Measurements from ENCODE around the gene S100A7A.
A peak's percentile ranks its signal among the peaks of the same experiment; 100 is the strongest.
"Not testable (repeated sequence)": the region's sequence is repeated elsewhere in the genome, so short reads cannot be mapped to it uniquely, and the experiment has no call there.

Gene S100A7A

GRCh38 chr1:153417136-153417888 is 992 bp downstream of the S100A7A start:
- TF ChIP-seq, protein P1, sequence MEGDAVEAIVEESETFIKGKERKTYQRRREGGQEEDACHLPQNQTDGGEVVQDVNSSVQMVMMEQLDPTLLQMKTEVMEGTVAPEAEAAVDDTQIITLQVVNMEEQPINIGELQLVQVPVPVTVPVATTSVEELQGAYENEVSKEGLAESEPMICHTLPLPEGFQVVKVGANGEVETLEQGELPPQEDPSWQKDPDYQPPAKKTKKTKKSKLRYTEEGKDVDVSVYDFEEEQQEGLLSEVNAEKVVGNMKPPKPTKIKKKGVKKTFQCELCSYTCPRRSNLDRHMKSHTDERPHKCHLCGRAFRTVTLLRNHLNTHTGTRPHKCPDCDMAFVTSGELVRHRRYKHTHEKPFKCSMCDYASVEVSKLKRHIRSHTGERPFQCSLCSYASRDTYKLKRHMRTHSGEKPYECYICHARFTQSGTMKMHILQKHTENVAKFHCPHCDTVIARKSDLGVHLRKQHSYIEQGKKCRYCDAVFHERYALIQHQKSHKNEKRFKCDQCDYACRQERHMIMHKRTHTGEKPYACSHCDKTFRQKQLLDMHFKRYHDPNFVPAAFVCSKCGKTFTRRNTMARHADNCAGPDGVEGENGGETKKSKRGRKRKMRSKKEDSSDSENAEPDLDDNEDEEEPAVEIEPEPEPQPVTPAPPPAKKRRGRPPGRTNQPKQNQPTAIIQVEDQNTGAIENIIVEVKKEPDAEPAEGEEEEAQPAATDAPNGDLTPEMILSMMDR (conservative IDR thresholded peaks at IDR 0.05; ENCODE audit: low read depth, low read length): no peak
- H3K4me3 ChIP-seq (ENCODE audit: low read length): no peak overlapping the region
- DNase-seq (ENCODE audit: low read depth): no peak

DNA sequence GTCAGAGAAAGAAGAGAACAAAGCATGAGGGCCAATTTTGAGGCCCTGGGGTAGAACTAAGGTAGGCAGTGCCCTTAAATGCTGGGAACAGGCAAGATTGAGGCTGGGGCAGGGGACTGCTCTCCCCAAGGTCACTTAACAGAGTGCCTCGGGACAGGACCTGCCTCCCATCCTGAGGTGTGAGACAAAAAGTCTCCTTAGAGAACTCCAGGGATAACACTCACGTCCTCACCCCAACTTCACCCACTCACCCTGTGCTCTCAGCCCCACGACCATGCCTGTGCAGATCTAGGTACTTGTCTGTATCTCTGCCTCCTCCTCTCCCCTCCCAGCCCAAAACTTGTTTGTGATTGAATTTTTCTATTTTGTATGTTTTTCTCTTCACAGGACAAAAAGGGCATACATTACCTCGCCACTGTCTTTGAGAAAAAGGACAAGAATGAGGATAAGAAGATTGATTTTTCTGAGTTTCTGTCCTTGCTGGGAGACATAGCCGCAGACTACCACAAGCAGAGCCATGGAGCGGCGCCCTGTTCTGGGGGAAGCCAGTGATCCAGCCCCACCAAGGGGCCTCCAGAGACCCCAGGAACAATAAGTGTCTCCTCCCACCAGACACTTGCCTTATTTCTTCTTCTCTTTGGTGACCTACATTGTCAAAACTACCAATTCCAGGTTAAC is 2.6 kb downstream of the S100A7A start:
- not testable (repeated sequence) for H3K4me3 ChIP-seq (ENCODE audit: low read length); DNase-seq (ENCODE audit: low read depth)

DNA sequence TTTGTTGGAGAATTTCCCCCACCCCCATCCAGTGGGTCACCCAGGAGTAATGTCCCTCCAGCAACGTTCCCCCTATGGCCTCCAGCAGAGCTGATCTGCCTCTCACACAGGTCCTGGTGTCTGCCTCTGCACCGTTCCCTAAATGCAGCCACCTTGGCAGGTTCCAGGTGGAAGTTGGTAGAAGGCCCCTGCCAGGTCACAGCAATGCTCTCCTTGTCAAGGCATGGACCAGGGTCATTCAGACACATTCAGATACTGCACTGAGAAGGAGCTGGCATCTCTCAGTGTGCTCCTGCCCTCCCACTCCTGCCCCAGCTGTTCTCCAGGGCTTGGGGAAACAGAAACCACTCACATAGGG is 3.1 kb downstream of the S100A7A start:
- not testable (repeated sequence) for DNase-seq (ENCODE audit: low read depth); H3K4me3 ChIP-seq (ENCODE audit: low read length)

DNA sequence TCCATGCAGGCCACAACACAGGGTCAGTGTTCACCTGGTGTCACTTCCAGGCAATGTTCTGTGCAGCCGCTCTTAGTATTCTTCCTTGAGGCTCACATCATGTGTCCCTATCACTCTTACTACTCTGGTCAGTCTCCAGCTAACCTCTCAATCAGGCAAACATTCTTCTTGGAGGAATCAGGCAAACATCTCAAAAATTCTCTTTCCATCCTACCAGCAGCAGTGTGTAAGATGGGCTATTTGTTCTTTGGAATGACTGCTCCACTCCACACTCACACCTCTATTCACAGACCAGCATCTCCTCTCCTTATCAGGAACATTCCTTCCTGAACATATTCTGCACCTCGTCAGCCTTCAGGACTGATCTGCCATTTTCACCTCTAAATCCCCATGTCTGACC is 4.0 kb downstream of the S100A7A start:
- no peak overlapping the region for H3K4me3 ChIP-seq (ENCODE audit: low read length)
- TF ChIP-seq, protein P1 (conservative IDR thresholded peaks at IDR 0.05; ENCODE audit: low read depth, low read length): no peak
- DNase-seq (ENCODE audit: low read depth): no peak

- TF ChIP-seq, protein P1 (conservative IDR thresholded peaks at IDR 0.05; ENCODE audit: low read depth, low read length): no peak
Observed at GRCh38 chr1:153422450-153423068, 6.2 kb downstream of the S100A7A start.

GRCh38 chr1:153426809-153427208 is 10.5 kb downstream of the S100A7A start:
- DNase-seq (ENCODE audit: low read depth): no peak
- H3K4me3 ChIP-seq (ENCODE audit: low read length): no peak overlapping the region
- TF ChIP-seq, protein P1 (conservative IDR thresholded peaks at IDR 0.05; ENCODE audit: low read depth, low read length): no peak

More at GRCh38 chr1:153422450-153423068, 6.2 kb downstream of the S100A7A start:
- DNase-seq (ENCODE audit: low read depth): peak; percentile 17
- H3K4me3 ChIP-seq (ENCODE audit: low read length): no peak overlapping the region

DNA sequence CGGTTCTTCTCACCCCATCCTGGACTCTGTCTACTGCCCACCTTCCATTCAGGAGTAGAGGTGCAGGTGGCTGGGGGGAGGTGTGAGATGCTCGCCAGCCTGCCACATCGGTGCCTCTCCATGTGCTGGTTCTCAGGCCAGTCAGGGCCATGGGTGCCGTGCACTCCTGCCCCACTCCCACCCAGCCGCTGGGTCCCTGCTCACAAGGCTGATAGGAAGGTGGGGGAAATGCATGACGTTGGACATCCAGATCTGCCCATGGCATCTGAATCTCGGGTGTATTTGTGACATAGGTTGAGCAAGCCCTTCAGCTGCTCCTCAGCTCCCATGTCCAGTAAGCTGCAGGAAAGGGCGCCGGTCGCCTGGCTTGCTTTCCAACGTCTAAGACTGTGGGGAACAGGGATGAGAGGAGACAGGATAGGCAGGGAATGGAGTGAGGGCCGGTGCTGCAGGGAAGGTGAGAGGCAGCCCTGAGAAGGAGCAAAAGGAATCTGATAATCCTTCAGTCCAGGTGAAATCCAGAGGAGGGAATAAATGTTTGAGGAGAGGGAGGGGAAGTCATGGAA is 11.8 kb downstream of the S100A7A start:
- no peak for DNase-seq (ENCODE audit: low read depth)
- TF ChIP-seq, protein P1 (conservative IDR thresholded peaks at IDR 0.05; ENCODE audit: low read depth, low read length): no peak
- H3K4me3 ChIP-seq (ENCODE audit: low read length): no peak overlapping the region
